ENCODE measurements around the gene GALNT14. TPM values are rescaled to one million over a fixed set of nuclear protein-coding genes. Genes with fewer than 3 reads are reported as not detected.
"Not testable (repeated sequence)": the region's sequence is repeated elsewhere in the genome, so short reads cannot be mapped to it uniquely, and the experiment has no call there.

GALNT14 gene
- total and polyA plus RNA-seq, 2 of the 13 experiments (the other 11 are each of a cell fraction or from before 2014, with no cell fraction given) = not detected

- no peak for TF ChIP-seq KLF11 (CRISPR knock-in tag; IDR thresholded peaks at IDR 0.05)
- no peak for TF ChIP-seq ZNF891 (CRISPR knock-in tag; IDR thresholded peaks at IDR 0.05)
- no peak for TF ChIP-seq STAT6 (CRISPR knock-in tag; IDR thresholded peaks at IDR 0.05; ENCODE audit: borderline replicate concordance)
These were observed 48.9 kb upstream of the GALNT14 start (continued) for GRCh38 chr2:31187166-31187565.

GRCh38 chr2:31183973-31184372 is 45.7 kb upstream of the GALNT14 start:
- intact Hi-C loops (cut with micrococcal nuclease; ENCODE audit: unreplicated experiment); H3K9ac ChIP-seq (ENCODE audit: insufficient read depth, low read depth, low read length); FAIRE-seq: not testable (repeated sequence)

GRCh38 chr2:31176742-31177141 is 38.5 kb upstream of the GALNT14 start:
- Histone ChIP-seq H3K4me2 (ENCODE audit: low read depth, low read length) (no peak overlapping the region), H3K36me3 (replicated peaks in 1 of 2; ENCODE audit: control insufficient read depth in 1 of 2, insufficient read depth in 2 of 2, low read length in 2 of 2) (no peaks in the 10 kb centered on the region), H3K4me1 (ENCODE audit: insufficient read depth, low read length) (no peaks in the 10 kb centered on the region), H2AFZ (ENCODE audit: low read length) (no peak overlapping the region), H3K4me3 (replicated peaks in 1 of 3; ENCODE audit: insufficient read depth in 1 of 3, low read depth in 2 of 3, low read length in 3 of 3) (no peak overlapping the region), H3K9me3 (ENCODE audit: low read length) (no peaks in the 10 kb centered on the region), H4K20me1 (ENCODE audit: insufficient read depth, low read length) (no peaks in the 10 kb centered on the region), H3K27me3 (ENCODE audit: control insufficient read depth in 1 of 2, insufficient read depth in 2 of 2, low read length in 2 of 2) (no peaks in the 10 kb centered on the region; a peak in 1 of 5 replicates), H3K9ac (ENCODE audit: insufficient read depth, low read depth, low read length) (no peak overlapping the region), H3K79me2 (ENCODE audit: insufficient read depth, low read length) (no peaks in the 10 kb centered on the region), H3K27ac (ENCODE audit: extremely low read length, insufficient read depth, low read length) (no peak overlapping the region)
- FAIRE-seq = no peak
- DNase-seq (ENCODE audit: low spot score) = no peak
- ChIA-PET CTCF (ENCODE audit: low intra/inter-chr PET ratio, low total read pairs) (no interaction called here), POLR2A (no interaction called here)
- in situ Hi-C loops (cut with HindIII; ENCODE audit: extremely low pct_ligation_motif_present, low pct_unique_long_range_greater_than_20kb) (no loop called here), intact Hi-C loops (cut with micrococcal nuclease; ENCODE audit: unreplicated experiment) (no loop called here)
- ATAC-seq = no peak
- no TSS peak for BruUV-seq (replicated peaks)
- 7% methylated on average over 10 of the region's 10 CpGs for WGBS (ENCODE audit: low lambda C conversion rate)
- TF ChIP-seq PAF1 (CRISPR knock-in tag; IDR thresholded peaks at IDR 0.05) = no peak
- no peak for TF ChIP-seq HNRNPLL (IDR thresholded peaks at IDR 0.05; ENCODE audit: low read depth, low read length, poor library complexity, severe bottlenecking)
- no peak for TF ChIP-seq HIVEP1 (CRISPR knock-in tag; IDR thresholded peaks at IDR 0.05)
- no peak for TF ChIP-seq FIP1L1 (IDR thresholded peaks at IDR 0.05; ENCODE audit: borderline replicate concordance, insufficient read depth, low read depth, low read length)
- TF ChIP-seq ATF7 (IDR thresholded peaks at IDR 0.05) = no peak
- no peak for TF ChIP-seq ATF7 (CRISPR knock-in tag; IDR thresholded peaks at IDR 0.05)

More at GRCh38 chr2:31183973-31184372, 45.7 kb upstream of the GALNT14 start:
- H3K4me2 ChIP-seq (ENCODE audit: low read depth, low read length); in situ Hi-C loops (cut with HindIII; ENCODE audit: extremely low pct_ligation_motif_present, low pct_unique_long_range_greater_than_20kb); H4K20me1 ChIP-seq (ENCODE audit: insufficient read depth, low read length); H3K9me3 ChIP-seq (ENCODE audit: low read length); H3K4me3 ChIP-seq (replicated peaks in 1 of 3; ENCODE audit: insufficient read depth in 1 of 3, low read depth in 2 of 3, low read length in 3 of 3); POLR2A ChIA-PET; H3K79me2 ChIP-seq (ENCODE audit: insufficient read depth, low read length); H3K27me3 ChIP-seq (ENCODE audit: control insufficient read depth in 1 of 2, insufficient read depth in 2 of 2, low read length in 2 of 2); BruUV-seq (replicated peaks); H2AFZ ChIP-seq (ENCODE audit: low read length); H3K27ac ChIP-seq (ENCODE audit: extremely low read length, insufficient read depth, low read length); DNase-seq (ENCODE audit: low spot score); H3K4me1 ChIP-seq (ENCODE audit: insufficient read depth, low read length); ATAC-seq; H3K36me3 ChIP-seq (replicated peaks in 1 of 2; ENCODE audit: control insufficient read depth in 1 of 2, insufficient read depth in 2 of 2, low read length in 2 of 2); CTCF ChIA-PET (ENCODE audit: low intra/inter-chr PET ratio, low total read pairs): not testable (repeated sequence)
- WGBS (ENCODE audit: low lambda C conversion rate) = 39% methylated on average over 7 of the region's 7 CpGs
